Measurements from ENCODE around the gene BMP7. TPM values are rescaled to one million over a fixed set of nuclear protein-coding genes. Genes with fewer than 3 reads are reported as not detected.

BMP7 gene
- total and polyA plus RNA-seq, 12 donors = 0.74 to 6.7 (median 2.2) TPM; not detected in 3

DNA sequence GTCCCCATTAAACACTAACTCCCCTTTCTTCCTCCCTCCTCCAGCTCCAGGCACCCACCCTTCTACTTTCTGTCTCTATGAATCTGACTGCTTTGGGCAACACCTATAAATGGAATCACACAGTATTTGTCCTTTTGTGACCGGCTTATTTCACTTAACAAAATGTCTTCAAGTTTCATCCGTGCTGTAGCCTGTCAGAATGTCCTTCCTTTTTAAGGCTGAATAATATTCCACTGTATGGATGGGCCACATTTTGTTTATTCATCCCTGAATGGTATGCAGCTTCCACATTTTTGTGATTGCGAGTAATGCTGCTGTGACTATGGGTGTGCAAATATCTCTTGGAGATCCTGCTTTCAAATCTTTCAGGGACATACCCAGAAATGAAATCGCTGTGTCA lies 28.4 kb downstream of the BMP7 start:
- Histone ChIP-seq H3K9me3 (replicated peaks in 1 of 3) (no peaks in the 10 kb centered on the region), H3K4me1 (replicated peaks in 1 of 2) (no peaks in the 10 kb centered on the region), H3K4me3 (no peak overlapping the region), H3K36me3 (replicated peaks in 1 of 2) (no peaks in the 10 kb centered on the region), H3K27me3 (no peaks in the 10 kb centered on the region), H3K27ac (no peak overlapping the region)
- TF ChIP-seq POLR2A (IDR thresholded peaks at IDR 0.05) = no peak
- TF ChIP-seq, protein P1, sequence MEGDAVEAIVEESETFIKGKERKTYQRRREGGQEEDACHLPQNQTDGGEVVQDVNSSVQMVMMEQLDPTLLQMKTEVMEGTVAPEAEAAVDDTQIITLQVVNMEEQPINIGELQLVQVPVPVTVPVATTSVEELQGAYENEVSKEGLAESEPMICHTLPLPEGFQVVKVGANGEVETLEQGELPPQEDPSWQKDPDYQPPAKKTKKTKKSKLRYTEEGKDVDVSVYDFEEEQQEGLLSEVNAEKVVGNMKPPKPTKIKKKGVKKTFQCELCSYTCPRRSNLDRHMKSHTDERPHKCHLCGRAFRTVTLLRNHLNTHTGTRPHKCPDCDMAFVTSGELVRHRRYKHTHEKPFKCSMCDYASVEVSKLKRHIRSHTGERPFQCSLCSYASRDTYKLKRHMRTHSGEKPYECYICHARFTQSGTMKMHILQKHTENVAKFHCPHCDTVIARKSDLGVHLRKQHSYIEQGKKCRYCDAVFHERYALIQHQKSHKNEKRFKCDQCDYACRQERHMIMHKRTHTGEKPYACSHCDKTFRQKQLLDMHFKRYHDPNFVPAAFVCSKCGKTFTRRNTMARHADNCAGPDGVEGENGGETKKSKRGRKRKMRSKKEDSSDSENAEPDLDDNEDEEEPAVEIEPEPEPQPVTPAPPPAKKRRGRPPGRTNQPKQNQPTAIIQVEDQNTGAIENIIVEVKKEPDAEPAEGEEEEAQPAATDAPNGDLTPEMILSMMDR (IDR thresholded peaks at IDR 0.05) = no peak
- 84 to 91% (median 86%) methylated on average over 4 of the region's 4 CpGs for WGBS, 4 donors
- intact Hi-C loops (cut with DNase I) = no loop called here
- DNase-seq = no peak

DNA sequence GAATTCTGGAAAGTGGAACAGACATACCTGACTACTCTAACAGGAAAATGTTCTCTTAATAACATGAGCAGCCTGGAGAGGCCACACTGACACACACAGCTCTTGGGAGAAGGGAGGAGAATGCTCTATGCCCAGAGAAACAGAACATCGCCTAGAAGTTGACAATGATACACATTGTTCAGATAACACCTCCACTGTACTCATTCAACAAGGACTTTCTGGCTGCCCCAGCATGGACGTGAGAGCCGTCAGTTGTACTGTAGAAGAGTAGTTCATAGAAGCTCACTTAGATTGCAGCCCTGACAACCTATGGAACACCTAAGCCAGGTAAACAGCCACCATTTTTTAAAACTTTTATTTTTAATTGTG lies 28.9 kb downstream of the BMP7 start:
- 34 to 78% (median 67%) methylated on average over 3 of the region's 3 CpGs for WGBS, 4 donors
- H3K27me3 ChIP-seq = no peaks in the 10 kb centered on the region
- no peaks in the 10 kb centered on the region for H3K36me3 ChIP-seq (replicated peaks in 1 of 2)
- no peak overlapping the region for H3K4me3 ChIP-seq
- no peaks in the 10 kb centered on the region for H3K4me1 ChIP-seq (replicated peaks in 1 of 2)
- intact Hi-C loops (cut with DNase I) = no loop called here
- H3K27ac ChIP-seq = no peak overlapping the region
- H3K9me3 ChIP-seq (replicated peaks in 1 of 3) = no peaks in the 10 kb centered on the region
- TF ChIP-seq, protein P1 (IDR thresholded peaks at IDR 0.05) = no peak
- no peak for TF ChIP-seq POLR2A (IDR thresholded peaks at IDR 0.05)
- DNase-seq = no peak

DNA sequence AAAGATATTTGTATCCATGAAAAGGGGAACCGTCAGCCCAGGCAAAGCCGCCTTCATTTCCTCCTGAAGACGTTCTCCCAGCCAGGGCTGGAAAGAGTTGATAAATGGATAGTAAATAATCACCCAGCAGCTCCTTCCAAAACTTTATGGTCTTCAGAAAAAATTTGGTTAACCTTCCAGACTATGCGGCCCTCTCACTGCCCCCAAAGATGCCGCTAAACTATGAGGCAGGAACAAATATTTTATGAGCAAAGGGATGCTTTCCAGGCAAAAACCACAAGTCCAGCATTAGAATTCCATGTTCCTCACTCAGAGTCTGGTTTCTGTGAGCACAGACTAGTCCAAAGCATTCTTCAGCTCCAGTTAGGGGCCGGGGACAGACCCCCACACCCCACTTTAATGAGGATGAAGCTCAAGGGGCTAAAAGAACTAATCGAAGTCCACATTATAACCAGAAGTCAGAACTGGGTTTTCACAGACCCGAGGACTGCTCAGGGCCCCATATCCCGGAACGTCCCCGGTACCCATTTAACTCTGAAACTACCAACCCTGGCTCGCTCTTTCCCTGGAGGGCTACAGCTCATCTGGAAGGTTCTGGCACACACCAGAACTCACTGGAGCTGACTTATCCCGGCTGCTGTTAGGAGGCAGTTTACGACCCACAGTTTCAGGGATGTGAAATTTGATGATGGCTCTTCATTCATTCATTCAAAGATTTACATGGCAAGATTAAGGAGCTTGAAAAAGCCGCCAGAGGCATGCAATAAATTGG lies 29.4 kb downstream of the BMP7 start:
- Histone ChIP-seq H3K27me3 (no peaks in the 10 kb centered on the region), H3K27ac (no peak overlapping the region), H3K4me3 (no peak overlapping the region), H3K9me3 (replicated peaks in 1 of 3) (no peaks in the 10 kb centered on the region), H3K36me3 (replicated peaks in 1 of 2) (no peaks in the 10 kb centered on the region), H3K4me1 (replicated peaks in 1 of 2) (no peaks in the 10 kb centered on the region)
- no peak for DNase-seq
- WGBS, 4 donors = 54 to 62% (median 60%) methylated on average over 15 of the region's 15 CpGs
- TF ChIP-seq POLR2A (IDR thresholded peaks at IDR 0.05) = no peak
- TF ChIP-seq, protein P1 (IDR thresholded peaks at IDR 0.05) = no peak
- intact Hi-C loops (cut with DNase I) = no loop called here

DNA sequence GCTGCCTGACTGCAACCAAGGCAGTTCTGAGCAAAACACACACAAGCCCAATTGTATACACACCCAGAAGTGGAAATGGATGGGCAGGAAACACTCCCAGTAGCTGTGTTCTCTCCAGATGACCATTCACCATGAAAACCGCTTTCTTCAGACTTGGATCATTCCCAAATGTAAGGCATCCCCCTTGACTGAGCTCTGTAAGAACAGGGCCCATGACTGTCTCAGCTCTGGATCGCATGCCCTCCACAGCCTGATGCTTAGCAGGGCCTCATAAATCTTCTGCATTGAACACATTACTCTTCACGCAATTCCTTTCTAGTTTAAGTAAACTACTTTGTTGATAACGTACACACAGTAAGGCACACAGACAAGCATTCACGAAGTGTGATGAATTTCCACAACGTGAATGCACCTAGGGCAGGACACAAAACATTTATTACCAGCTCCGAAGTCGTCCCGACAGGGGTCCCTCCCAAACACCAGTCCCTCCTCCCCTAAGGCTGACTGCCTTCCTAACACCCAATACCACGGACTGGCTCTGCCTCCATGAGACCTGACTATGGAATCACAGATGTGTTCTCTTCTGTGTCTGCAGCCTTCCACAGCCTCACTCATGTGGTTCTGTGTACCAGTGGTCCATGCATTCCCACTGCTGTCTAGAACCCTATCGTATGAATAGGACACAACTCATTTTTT lies 31.7 kb downstream of the BMP7 start:
- Histone ChIP-seq H3K27ac (no peak overlapping the region), H3K36me3 (replicated peaks in 1 of 2) (no peaks in the 10 kb centered on the region), H3K4me3 (no peak overlapping the region), H3K27me3 (no peaks in the 10 kb centered on the region), H3K4me1 (replicated peaks in 1 of 2) (no peaks in the 10 kb centered on the region), H3K9me3 (replicated peaks in 1 of 3) (no peaks in the 10 kb centered on the region)
- intact Hi-C loops (cut with DNase I) = no loop called here
- TF ChIP-seq, protein P1 (IDR thresholded peaks at IDR 0.05) = no peak
- TF ChIP-seq POLR2A (IDR thresholded peaks at IDR 0.05) = no peak
- 35 to 50% (median 42%) methylated on average over 11 of the region's 11 CpGs for WGBS, 4 donors
- DNase-seq = no peak

Data from adrenal gland (tissue), 12 donors.